SK-N-SH (cell line): ENCODE data around the gene DOK1. TPM values are rescaled to one million over a fixed set of nuclear protein-coding genes. Genes with fewer than 3 reads are reported as not detected.

ENCODE experiments used
- CTCF ChIA-PET: fragments of 300-600, 350-600 bp; formaldehyde crosslinking; extraction: SDS; loops from one replicate; lab custom pipeline; 2021; lab: Yijun Ruan, JAX
- POLR2A ChIA-PET: fragments of 350-600 bp; sonication (Branson Sonifier 250); formaldehyde crosslinking; extraction: SDS; loops from one replicate; lab custom pipeline; 2020; ENCODE audit warnings: antibody characterized with exemption, inconsistent platforms; lab: Yijun Ruan, JAX
- DNase-seq: peaks from one replicate; pipeline ENCODE4 v3.0.0; 2012
- H2AFZ ChIP-seq: fragments of 200-600 bp; sonication (generic); 2 replicates; pipeline ENCODE4 v1.8.1; 2016; ENCODE audit warnings: antibody characterized with exemption, mild to moderate bottlenecking, low read depth
- H3F3A ChIP-seq: fragments of 200-600 bp; sonication (generic); replicated peaks from 2 replicates; pipeline ENCODE3; 2016; ENCODE audit warnings: antibody characterized with exemption, mild to moderate bottlenecking; ENCODE audit not compliant: insufficient read depth
- H3K27ac ChIP-seq, 2 experiments: fragments of 200-500 bp in 1 of 2; fragments of 200-600 bp in 1 of 2; sonication (Bioruptor generic) in 1 of 2; sonication (generic), shearing (Covaris generic) in 1 of 2; 2 replicates each; pipeline versions ENCODE4 v1.5.1 to v1.6.1; 2014 to 2016; ENCODE audit warnings: low read depth in 2 of 2, inconsistent platforms in 1 of 2, low read length in 1 of 2, mild to moderate bottlenecking in 1 of 2, mixed read lengths in 1 of 2
- H3K27me3 ChIP-seq: fragments of 200-600 bp; sonication (generic), shearing (Covaris generic); 2 replicates; pipeline ENCODE4 v1.6.1; 2016; ENCODE audit warnings: mixed run types; ENCODE audit not compliant: insufficient read depth
- H3K36me3 ChIP-seq, 2 experiments: fragments of 200-500 bp in 1 of 2; fragments of 200-600 bp in 1 of 2; sonication (Bioruptor generic) in 1 of 2; sonication (generic) in 1 of 2; replicated peaks in 1 of 2; 2 replicates each; pipeline versions ENCODE3 to v1.5.1; 2014 to 2016; ENCODE audit warnings: low read length in 1 of 2, mild to moderate bottlenecking in 1 of 2; ENCODE audit not compliant: insufficient read depth in 2 of 2, control insufficient read depth in 1 of 2
- H3K4me1 ChIP-seq, 2 experiments: fragments of 200-500 bp in 1 of 2; fragments of 200-600 bp in 1 of 2; sonication (Bioruptor generic) in 1 of 2; sonication (generic), shearing (Covaris generic) in 1 of 2; 2 replicates each; pipeline versions ENCODE4 v1.5.1 to v1.6.1; 2014 to 2016; ENCODE audit warnings: low read depth in 1 of 2, low read length in 1 of 2, mixed run types in 1 of 2; ENCODE audit not compliant: insufficient read depth in 2 of 2, control insufficient read depth in 1 of 2
- H3K4me2 ChIP-seq: fragments of 200-600 bp; sonication (generic), shearing (Covaris generic); 2 replicates; pipeline ENCODE4 v1.6.1; 2017; ENCODE audit warnings: mixed run types
- H3K4me3 ChIP-seq, 2 experiments: fragments of 200-500 bp in 1 of 2; fragments of 200-600 bp in 1 of 2; sonication (Bioruptor generic) in 1 of 2; sonication (generic), shearing (Covaris generic) in 1 of 2; 2 replicates each; pipeline versions ENCODE4 v1.5.1 to v1.8.1; 2014 to 2016; ENCODE audit warnings: low read depth in 2 of 2, inconsistent platforms in 1 of 2, low read length in 1 of 2, mild to moderate bottlenecking in 1 of 2, mixed read lengths in 1 of 2, moderate library complexity in 1 of 2
- H3K79me2 ChIP-seq: fragments of 200-600 bp; sonication (generic); 2 replicates; pipeline ENCODE4 v1.8.1; 2017; ENCODE audit warnings: mild to moderate bottlenecking; ENCODE audit not compliant: insufficient read depth
- H3K9ac ChIP-seq: fragments of 200-600 bp; sonication (generic); 2 replicates; pipeline ENCODE4 v1.6.1; 2017; ENCODE audit warnings: mixed run types
- H3K9me2 ChIP-seq: fragments of 200-600 bp; sonication (generic); 2 replicates; pipeline ENCODE4 v1.6.1; 2017; ENCODE audit warnings: mixed run types
- H3K9me3 ChIP-seq: fragments of 200-600 bp; sonication (generic); 2 replicates; pipeline ENCODE4 v1.6.1; 2017; ENCODE audit warnings: mixed run types, mild to moderate bottlenecking, moderate library complexity
- H4K20me1 ChIP-seq: fragments of 200-600 bp; sonication (generic); 2 replicates; pipeline ENCODE4 v1.6.1; 2017; ENCODE audit warnings: mild to moderate bottlenecking, mixed run types; ENCODE audit not compliant: insufficient read depth
- CHD2 ChIP-seq: fragments of 150-350 bp; IDR thresholded peaks from 2 replicates; pipeline ENCODE4 v1.6.1; 2018; ENCODE audit warnings: low read length; ENCODE audit not compliant: partially characterized antibody
- ELF1 ChIP-seq: IDR thresholded peaks from 2 replicates; pipeline ENCODE4 v1.4.0; 2012
- FOSL2 ChIP-seq: IDR thresholded peaks from 2 replicates; pipeline ENCODE4 v1.4.0; 2012; ENCODE audit warnings: low read depth, mild to moderate bottlenecking, moderate library complexity, borderline replicate concordance
- FOXM1 ChIP-seq: IDR thresholded peaks from 2 replicates; pipeline ENCODE4 v1.4.0; 2012; ENCODE audit warnings: low read depth, mild to moderate bottlenecking
- GABPA ChIP-seq: IDR thresholded peaks from 2 replicates; pipeline ENCODE4 v1.4.0; 2012; ENCODE audit warnings: low read depth, mild to moderate bottlenecking
- MXI1 ChIP-seq: IDR thresholded peaks from 2 replicates; pipeline ENCODE4 v1.6.1; 2012; ENCODE audit warnings: mild to moderate bottlenecking, low read depth, low read length, improper control_type of control experiment
- POLR2AphosphoS5 ChIP-seq: IDR thresholded peaks from 2 replicates; pipeline ENCODE4 v1.6.1; 2012; ENCODE audit warnings: low read depth, low read length
- RAD21 ChIP-seq: IDR thresholded peaks from 2 replicates; pipeline ENCODE4 v1.6.1; 2012; ENCODE audit warnings: mild to moderate bottlenecking, low read length
- RCOR1 ChIP-seq: fragments of 150-350 bp; IDR thresholded peaks from 2 replicates; pipeline ENCODE4 v1.6.1; 2017; ENCODE audit warnings: antibody characterized with exemption, low read length
- SMC3 ChIP-seq: IDR thresholded peaks from 2 replicates; pipeline ENCODE4 v1.6.1; 2012; ENCODE audit warnings: low read depth, low read length, improper control_type of control experiment
- WGBS: methylation state at CpG from one replicate; pipeline ENCODE4 v1.1.6; 2017; ENCODE audit warnings: low lambda C conversion rate; 5-methylcytosine and 5-hydroxymethylcytosine counted together
- polyA plus RNA-seq, 3 experiments: library from polyadenylated mRNA; depleted of rRNA; stranded (reverse); fragments of >200 nt; gene quantifications; 2 replicates each; pipeline ENCODE4 v1.2.3, GENCODE V29; 2012
- TF ChIP-seq, protein P1 (sequence below): fragments of 200-600 bp; sonication (generic); IDR thresholded peaks from 2 replicates; pipeline ENCODE4 v1.6.1; 2017; ENCODE audit warnings: antibody characterized with exemption, mild to moderate bottlenecking, moderate library complexity
- TF ChIP-seq, protein P2 (sequence below): IDR thresholded peaks from 2 replicates; pipeline ENCODE4 v1.4.0; 2012; ENCODE audit warnings: low read depth
- TF ChIP-seq, protein P3 (sequence below): IDR thresholded peaks from 2 replicates; pipeline ENCODE4 v1.4.0; 2012; ENCODE audit warnings: low read depth, borderline replicate concordance
- TF ChIP-seq, protein P4 (sequence below): IDR thresholded peaks from 2 replicates; pipeline ENCODE4 v1.6.1; 2012; ENCODE audit warnings: mild to moderate bottlenecking, low read depth, low read length, moderate library complexity

The DOK1 gene
- polyA plus RNA-seq, 1 of the 3 experiments (the other 2 are of a cell fraction) = 25.3 TPM

DNA sequence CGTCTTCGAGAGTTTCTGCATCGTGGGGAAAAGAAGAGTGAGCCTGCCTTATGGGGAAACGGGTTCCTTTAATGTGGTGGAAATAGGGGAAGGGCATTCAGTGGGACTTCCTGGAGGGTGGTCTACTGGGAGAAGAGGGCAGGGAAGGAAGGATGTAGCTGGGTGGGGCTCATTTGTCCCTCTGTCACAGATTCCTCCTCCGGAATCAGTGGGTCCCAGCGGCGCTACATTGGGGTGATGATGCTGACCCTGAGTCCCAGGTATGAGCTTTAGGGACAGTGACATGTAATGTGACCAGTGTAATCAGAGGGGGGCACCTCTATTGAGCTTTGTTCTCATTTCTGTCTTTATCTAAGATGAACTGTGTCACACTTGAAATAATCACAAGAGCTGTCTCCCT is 22.9 kb upstream of the DOK1 start:
- ChIA-PET POLR2A (interaction anchor here (1.1 to 2.9 kb wide), 6 partner anchors 10 to 59 kb away, joined by 3 to 11 read pairs (median 8); partner anchors contain the start of genes CCDC142, MRPL53, PCGF1 and TTC31), CTCF (interaction anchor here (0.6 to 7.8 kb wide), 33 partner anchors 8 to 282 kb away, joined by 3 to 102 read pairs (median 6); partner anchors contain the start of genes C2orf81, CCDC142, MOGS and MRPL53)
- H3K27ac ChIP-seq = peak overlapping the region in 1 of 2 experiments; percentile 87; a peak in 1 of 4 replicates
- peaks cover 45% of the 10 kb centered on the region for H3K79me2 ChIP-seq
- peaks cover 13 to 22% of the 10 kb centered on the region in 2 experiments for H3K4me1 ChIP-seq
- peak overlapping the region; percentile 83 to 99; a peak in 1 of 4 replicates for H3K4me3 ChIP-seq
- TF ChIP-seq POLR2AphosphoS5 = peak; percentile 3; the same call in 1 of the 2 replicates
- TF ChIP-seq SMC3 = no peak
- H3F3A ChIP-seq = peaks cover 18% of the 10 kb centered on the region
- no peaks in the 10 kb centered on the region for H3K27me3 ChIP-seq
- WGBS = 91% methylated on average over 7 of the region's 7 CpGs
- no peak overlapping the region for H2AFZ ChIP-seq
- no peaks in the 10 kb centered on the region for H3K9me2 ChIP-seq
- H3K9ac ChIP-seq = no peak overlapping the region
- H3K36me3 ChIP-seq = peaks cover 25 to 40% of the 10 kb centered on the region in 2 experiments
- no peak for DNase-seq
- no peaks in the 10 kb centered on the region for H4K20me1 ChIP-seq
- H3K9me3 ChIP-seq = no peaks in the 10 kb centered on the region
- peak overlapping the region; percentile 85 for H3K4me2 ChIP-seq

DNA sequence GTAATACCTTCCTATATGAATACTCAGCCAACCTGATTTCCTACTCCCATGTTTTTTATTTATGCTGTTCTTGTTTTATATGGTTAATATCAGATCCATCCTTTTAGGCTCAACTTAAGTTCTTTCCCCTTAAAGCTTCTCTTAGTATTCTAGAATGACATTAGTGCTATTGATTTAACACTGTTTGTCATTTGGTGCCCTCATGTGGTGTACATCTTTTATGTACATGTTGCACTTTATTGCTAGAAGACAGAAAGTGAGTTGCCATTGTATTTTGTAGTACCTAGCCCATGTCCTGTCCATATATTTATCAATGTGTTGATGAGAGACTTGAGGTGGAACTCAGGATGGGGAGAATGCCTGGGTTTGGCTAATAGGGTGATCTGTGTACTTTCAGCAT is 22.3 kb upstream of the DOK1 start:
- DNase-seq = no peak
- Histone ChIP-seq H4K20me1 (no peaks in the 10 kb centered on the region), H3K4me1 (peaks cover 13 to 22% of the 10 kb centered on the region in 2 experiments), H3K4me2 (peak overlapping the region; percentile 85; the same call in 1 of the 2 replicates)
- TF ChIP-seq SMC3 (peak; percentile 60), GABPA (no peak), MXI1 (no peak), RAD21 (peak; percentile 80)
- TF ChIP-seq, protein P1, sequence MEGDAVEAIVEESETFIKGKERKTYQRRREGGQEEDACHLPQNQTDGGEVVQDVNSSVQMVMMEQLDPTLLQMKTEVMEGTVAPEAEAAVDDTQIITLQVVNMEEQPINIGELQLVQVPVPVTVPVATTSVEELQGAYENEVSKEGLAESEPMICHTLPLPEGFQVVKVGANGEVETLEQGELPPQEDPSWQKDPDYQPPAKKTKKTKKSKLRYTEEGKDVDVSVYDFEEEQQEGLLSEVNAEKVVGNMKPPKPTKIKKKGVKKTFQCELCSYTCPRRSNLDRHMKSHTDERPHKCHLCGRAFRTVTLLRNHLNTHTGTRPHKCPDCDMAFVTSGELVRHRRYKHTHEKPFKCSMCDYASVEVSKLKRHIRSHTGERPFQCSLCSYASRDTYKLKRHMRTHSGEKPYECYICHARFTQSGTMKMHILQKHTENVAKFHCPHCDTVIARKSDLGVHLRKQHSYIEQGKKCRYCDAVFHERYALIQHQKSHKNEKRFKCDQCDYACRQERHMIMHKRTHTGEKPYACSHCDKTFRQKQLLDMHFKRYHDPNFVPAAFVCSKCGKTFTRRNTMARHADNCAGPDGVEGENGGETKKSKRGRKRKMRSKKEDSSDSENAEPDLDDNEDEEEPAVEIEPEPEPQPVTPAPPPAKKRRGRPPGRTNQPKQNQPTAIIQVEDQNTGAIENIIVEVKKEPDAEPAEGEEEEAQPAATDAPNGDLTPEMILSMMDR = peak; percentile 61
- TF ChIP-seq, all 33 proteins: peak for 3
- H3K36me3 ChIP-seq = peaks cover 19 to 34% of the 10 kb centered on the region in 2 experiments
- CTCF ChIA-PET = interaction anchor here (0.6 to 7.8 kb wide), 33 partner anchors 8 to 282 kb away, joined by 3 to 102 read pairs (median 6); partner anchors contain the start of genes C2orf81, CCDC142, MOGS and MRPL53
- no peak overlapping the region for H3K9ac ChIP-seq
- no peaks in the 10 kb centered on the region for H3K9me2 ChIP-seq
- H3K27me3 ChIP-seq = no peaks in the 10 kb centered on the region
- peaks cover 45% of the 10 kb centered on the region for H3K79me2 ChIP-seq
- POLR2A ChIA-PET = interaction anchor here (1.5 to 2.9 kb wide), 4 partner anchors 10 to 49 kb away, joined by 5 to 11 read pairs (median 8); partner anchors contain the start of genes CCDC142, PCGF1 and TTC31
- H3K27ac ChIP-seq = no peak overlapping the region
- no peak overlapping the region; a peak in 1 of 4 replicates for H3K4me3 ChIP-seq
- no peaks in the 10 kb centered on the region for H3K9me3 ChIP-seq
- no peak overlapping the region for H2AFZ ChIP-seq
- peaks cover 18% of the 10 kb centered on the region for H3F3A ChIP-seq

DNA sequence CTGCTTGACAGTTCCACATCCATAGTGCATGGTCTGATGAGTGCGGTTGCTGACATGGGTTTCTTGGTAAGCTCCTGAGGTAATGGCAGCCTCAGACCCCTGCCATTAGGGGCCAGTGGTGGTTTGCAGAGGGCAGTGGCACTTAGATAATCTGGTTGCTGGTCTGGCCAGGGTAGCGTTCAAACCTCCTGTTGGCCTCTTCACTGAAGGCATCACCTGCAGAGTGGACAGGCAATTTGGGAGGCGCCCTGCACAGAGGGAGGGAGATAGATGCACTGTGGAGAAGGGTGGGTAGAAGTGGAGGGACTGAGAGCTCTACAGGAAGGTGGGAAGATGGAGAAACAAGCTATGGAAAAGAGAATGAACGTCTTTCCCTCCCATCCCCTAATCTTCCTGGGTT is 21.1 kb upstream of the DOK1 start:
- no peak for DNase-seq
- CTCF ChIA-PET = interaction anchor here (2.2 to 7.8 kb wide), 9 partner anchors 12 to 284 kb away, joined by 8 to 102 read pairs (median 26); partner anchors contain the start of genes CCDC142, MRPL53, PCGF1 and TTC31

More for the DNA sequence above, 21.1 kb upstream of the DOK1 start:
- Histone ChIP-seq H3K9ac (no peak overlapping the region), H3K27ac (no peak overlapping the region), H3K4me1 (peaks cover 11 to 18% of the 10 kb centered on the region in 2 experiments), H2AFZ (no peak overlapping the region)
- TF ChIP-seq FOXM1 (no peak), FOSL2 (no peak), ELF1 (no peak), CHD2 (no peak), RCOR1 (no peak)
- TF ChIP-seq, protein P2, sequence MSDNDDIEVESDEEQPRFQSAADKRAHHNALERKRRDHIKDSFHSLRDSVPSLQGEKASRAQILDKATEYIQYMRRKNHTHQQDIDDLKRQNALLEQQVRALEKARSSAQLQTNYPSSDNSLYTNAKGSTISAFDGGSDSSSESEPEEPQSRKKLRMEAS = no peak
- TF ChIP-seq, protein P3, sequence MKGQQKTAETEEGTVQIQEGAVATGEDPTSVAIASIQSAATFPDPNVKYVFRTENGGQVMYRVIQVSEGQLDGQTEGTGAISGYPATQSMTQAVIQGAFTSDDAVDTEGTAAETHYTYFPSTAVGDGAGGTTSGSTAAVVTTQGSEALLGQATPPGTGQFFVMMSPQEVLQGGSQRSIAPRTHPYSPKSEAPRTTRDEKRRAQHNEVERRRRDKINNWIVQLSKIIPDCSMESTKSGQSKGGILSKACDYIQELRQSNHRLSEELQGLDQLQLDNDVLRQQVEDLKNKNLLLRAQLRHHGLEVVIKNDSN = no peak
- TF ChIP-seq, protein P4, sequence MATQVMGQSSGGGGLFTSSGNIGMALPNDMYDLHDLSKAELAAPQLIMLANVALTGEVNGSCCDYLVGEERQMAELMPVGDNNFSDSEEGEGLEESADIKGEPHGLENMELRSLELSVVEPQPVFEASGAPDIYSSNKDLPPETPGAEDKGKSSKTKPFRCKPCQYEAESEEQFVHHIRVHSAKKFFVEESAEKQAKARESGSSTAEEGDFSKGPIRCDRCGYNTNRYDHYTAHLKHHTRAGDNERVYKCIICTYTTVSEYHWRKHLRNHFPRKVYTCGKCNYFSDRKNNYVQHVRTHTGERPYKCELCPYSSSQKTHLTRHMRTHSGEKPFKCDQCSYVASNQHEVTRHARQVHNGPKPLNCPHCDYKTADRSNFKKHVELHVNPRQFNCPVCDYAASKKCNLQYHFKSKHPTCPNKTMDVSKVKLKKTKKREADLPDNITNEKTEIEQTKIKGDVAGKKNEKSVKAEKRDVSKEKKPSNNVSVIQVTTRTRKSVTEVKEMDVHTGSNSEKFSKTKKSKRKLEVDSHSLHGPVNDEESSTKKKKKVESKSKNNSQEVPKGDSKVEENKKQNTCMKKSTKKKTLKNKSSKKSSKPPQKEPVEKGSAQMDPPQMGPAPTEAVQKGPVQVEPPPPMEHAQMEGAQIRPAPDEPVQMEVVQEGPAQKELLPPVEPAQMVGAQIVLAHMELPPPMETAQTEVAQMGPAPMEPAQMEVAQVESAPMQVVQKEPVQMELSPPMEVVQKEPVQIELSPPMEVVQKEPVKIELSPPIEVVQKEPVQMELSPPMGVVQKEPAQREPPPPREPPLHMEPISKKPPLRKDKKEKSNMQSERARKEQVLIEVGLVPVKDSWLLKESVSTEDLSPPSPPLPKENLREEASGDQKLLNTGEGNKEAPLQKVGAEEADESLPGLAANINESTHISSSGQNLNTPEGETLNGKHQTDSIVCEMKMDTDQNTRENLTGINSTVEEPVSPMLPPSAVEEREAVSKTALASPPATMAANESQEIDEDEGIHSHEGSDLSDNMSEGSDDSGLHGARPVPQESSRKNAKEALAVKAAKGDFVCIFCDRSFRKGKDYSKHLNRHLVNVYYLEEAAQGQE = no peak
- TF ChIP-seq, all 33 proteins: peak for 0
- H3F3A ChIP-seq = peaks cover 18% of the 10 kb centered on the region
- no peaks in the 10 kb centered on the region for H3K9me2 ChIP-seq
- H3K4me2 ChIP-seq = no peak overlapping the region
- H4K20me1 ChIP-seq = no peaks in the 10 kb centered on the region
- 96% methylated on average over 4 of the region's 4 CpGs for WGBS
- H3K27me3 ChIP-seq = no peaks in the 10 kb centered on the region
- peaks cover 10 to 25% of the 10 kb centered on the region in 2 experiments for H3K36me3 ChIP-seq
- H3K4me3 ChIP-seq = no peak overlapping the region
- POLR2A ChIA-PET = interaction anchor here (1.0 to 2.9 kb wide), 4 partner anchors 26 to 79 kb away, joined by 3 to 11 read pairs (median 8); partner anchors contain the start of genes CCDC142, INO80B, PCGF1 and TTC31
- peaks cover 33% of the 10 kb centered on the region for H3K79me2 ChIP-seq
- H3K9me3 ChIP-seq = no peaks in the 10 kb centered on the region
